GM18951 (cell line): Measurements from ENCODE around the gene SLC40A1.

Experiments
- POLR2A ChIP-seq: IDR thresholded peaks from 4 replicates; pipeline ENCODE4 v1.6.1; 2011; ENCODE audit warnings: mild to moderate bottlenecking; ENCODE audit not compliant: insufficient read length, insufficient read depth; ENCODE audit errors: extremely low read depth
- in situ Hi-C: fragments of 300-500 bp; cut with MboI; formaldehyde crosslinking; loops from one replicate; pipeline ENCODE4 v1.12.0; 2022; ENCODE audit warnings: low sequenced_read_pairs, mixed read lengths, inconsistent platforms; ENCODE audit not compliant: unreplicated experiment

SLC40A1 gene

DNA sequence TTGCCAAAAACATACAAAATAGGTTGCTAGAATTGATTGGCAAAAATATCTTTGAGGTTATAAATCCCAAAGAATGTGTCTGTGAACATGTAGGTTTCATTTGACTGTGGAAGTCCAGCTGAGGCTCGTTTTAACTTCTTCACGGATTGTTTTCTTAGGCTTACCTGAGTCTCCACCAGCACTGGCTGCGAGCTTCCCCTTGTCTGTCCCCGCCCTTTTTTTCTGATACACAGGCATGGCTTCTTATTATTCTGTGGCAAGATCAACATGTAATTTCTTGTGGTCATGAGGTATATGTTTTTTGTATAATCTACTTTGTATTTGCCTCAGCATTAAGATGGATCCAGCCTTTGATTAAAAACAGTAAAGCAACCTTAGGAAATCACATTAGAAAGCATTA is 7.2 kb upstream of the SLC40A1 start:
- in situ Hi-C loops, result no loop called here

GRCh38 chr2:189585226-189585756 is 4.7 kb upstream of the SLC40A1 start:
- in situ Hi-C loops, result no loop called here
- no peak for TF ChIP-seq POLR2A

More for the DNA sequence above, 7.2 kb upstream of the SLC40A1 start:
- TF ChIP-seq POLR2A, result no peak

- in situ Hi-C loops, result no loop called here
- no peak for TF ChIP-seq POLR2A
Observed at GRCh38 chr2:189584686-189585085, 4.1 kb upstream of the SLC40A1 start.

DNA sequence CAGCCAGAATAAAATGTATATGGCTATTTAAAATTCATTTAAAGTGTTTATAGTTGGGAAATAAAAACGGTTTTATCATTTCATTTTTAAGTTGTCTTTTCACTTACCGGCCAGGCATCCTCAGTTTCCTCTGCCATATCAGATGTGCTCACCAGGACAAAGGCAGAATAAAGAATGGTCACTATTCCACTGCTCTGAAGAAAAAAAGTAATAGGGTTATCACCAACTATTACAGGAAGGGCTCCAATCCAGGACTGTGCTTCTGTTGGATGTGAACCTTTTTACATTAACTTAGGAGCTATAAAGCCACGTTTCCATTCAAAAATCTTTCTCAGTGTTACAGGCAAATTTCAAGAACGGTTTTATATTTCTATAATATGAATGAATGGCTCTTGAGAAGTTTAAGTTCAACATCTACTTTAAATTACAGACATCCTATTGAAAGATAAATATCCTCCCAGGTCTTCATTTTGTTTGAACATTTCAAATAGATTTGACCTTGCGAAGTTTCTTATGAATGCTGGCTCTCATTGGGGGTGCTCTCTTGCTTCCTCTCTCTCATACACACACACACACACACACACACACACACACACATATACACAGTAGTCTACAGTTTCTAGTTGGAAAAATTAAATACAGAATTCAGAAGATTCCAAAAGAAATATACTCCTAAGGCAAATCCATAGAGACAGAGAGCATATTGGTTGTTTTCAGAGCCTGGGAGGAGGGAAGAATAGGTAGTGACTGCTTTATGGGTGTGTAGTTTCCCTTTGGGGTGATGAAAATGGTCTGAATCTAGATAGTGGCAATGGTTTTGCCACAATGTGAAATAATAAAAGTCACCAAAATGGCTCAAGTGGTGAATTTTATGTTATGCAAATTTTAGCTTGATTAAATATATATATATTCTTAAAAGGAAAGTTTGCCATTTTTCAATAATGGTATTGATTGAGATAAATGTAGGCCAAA is 2.9 kb upstream of the SLC40A1 start:
- no peak for TF ChIP-seq POLR2A
- in situ Hi-C loops, result no loop called here

- TF ChIP-seq POLR2A, result no peak
- in situ Hi-C loops, result no loop called here
Observed at GRCh38 chr2:189582809-189583192, 2.2 kb upstream of the SLC40A1 start.

DNA sequence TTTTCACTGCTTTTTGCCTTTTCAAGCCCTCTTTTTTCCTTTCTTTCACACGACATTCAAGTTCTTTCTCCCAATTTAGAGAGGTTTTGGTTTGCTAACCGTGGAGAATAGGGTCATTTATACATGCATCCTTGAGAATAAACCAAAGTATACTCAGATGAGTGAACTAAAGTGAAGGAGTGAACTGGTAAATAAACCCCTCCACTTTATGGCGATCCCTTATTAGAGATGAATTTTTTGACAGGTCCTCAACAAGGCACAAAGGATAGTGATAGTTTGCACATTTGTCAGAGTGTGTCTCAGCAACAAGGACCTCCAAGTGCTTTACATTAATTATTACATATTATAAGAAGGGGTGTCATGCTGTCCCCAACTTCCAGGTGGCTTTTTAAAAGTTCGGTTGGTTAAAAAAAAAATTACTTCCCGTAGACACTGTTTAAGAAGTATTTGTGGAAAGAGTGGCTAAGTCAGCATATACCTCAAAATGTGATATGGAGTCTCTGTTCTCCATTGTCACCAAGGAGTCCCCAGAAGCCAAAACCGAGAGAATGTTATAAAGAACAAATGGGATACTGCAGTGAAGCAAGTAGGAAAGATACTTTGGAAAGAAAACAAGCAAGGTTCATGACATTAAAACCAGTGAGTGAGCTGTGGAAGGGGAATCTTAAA is 1.7 kb upstream of the SLC40A1 start:
- in situ Hi-C loops, result no loop called here
- TF ChIP-seq POLR2A, result no peak

- in situ Hi-C loops, result no loop called here
- no peak for TF ChIP-seq POLR2A
Observed at GRCh38 chr2:189581354-189582139, 961 bp upstream of the SLC40A1 start.

DNA sequence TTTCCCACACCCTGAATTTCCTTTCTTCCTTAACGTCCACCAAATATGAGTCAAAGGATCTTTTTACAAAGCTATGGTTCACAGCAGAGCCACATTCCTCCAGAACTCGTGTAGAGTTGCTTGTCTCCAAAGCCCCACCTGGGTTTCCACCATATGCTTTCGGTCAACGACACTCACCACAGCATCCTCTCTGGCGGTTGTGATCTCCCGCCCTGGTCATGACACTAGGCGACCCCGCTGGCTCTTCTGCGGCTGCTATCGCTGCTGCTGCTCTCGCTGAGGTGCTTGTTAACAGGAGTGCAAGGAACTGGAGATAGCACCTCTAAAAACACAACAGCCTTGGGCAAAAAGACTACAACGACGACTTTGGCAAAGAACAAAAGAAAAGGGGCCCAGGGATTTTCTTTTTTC is 340 bp downstream of the SLC40A1 start:
- in situ Hi-C loops, result no loop called here
- TF ChIP-seq POLR2A, result no peak

- in situ Hi-C loops, result no loop called here
- no peak for TF ChIP-seq POLR2A
Observed at GRCh38 chr2:189579585-189580186, 900 bp downstream of the SLC40A1 start.

DNA sequence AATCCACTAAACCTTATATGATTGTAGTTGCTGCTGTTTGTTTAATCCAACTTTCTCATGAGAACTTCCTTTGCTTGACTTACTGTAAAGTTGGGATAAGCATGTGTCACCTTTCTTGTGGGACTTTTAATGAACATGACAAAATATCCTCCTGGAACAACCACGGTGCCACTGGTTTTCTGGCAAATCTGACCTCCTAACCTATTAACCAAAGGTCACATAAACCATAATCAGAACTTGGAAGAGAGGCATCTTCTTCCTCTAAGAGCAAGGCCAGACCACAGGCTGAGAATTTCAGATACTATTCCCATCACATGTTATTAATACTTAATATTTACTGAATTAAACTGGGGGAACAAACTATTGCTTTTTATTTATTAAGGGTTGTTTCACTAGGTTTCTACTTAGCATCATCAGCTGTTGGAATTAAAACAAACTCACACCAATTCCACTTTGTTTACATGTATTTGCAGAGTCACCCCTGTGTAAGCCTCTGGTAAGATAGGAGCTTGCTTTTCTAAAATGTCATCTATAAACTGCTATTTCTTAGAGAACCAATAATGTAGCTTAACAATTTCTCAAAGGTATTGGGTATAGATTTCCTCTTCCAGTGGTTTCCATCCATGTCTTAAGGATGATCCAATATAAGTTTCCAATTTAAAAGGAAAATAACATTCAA is 2.2 kb downstream of the SLC40A1 start:
- in situ Hi-C loops, result no loop called here
- TF ChIP-seq POLR2A, result no peak

- no peak for TF ChIP-seq POLR2A
- in situ Hi-C loops, result no loop called here
Observed at GRCh38 chr2:189577121-189577520, 3.5 kb downstream of the SLC40A1 start.

GRCh38 chr2:189576396-189576795 is 4.2 kb downstream of the SLC40A1 start:
- in situ Hi-C loops, result no loop called here
- TF ChIP-seq POLR2A, result no peak
